SK-N-SH treated with all-trans-retinoic acid at 6 μM for 48 hours (cell line): ENCODE data around the gene MCCD1.

Experiments used
- ATAC-seq: fragments of 200-7000 bp; cut with Tn5 transposase; 3 replicates; pipeline ENCODE4 v1.9.1; 2020; ENCODE audit warnings: mild to moderate bottlenecking, moderate library complexity
- ARNTL ChIP-seq: fragments of 450-650 bp; formaldehyde crosslinking; IDR thresholded peaks from 2 replicates; pipeline ENCODE4 v1.5.0; 2020; ENCODE audit warnings: low read depth, mild to moderate bottlenecking, moderate library complexity, borderline replicate concordance
- CREB5 ChIP-seq: fragments of 250-450 bp; sonication (Bioruptor Pico); IDR thresholded peaks from 2 replicates; pipeline ENCODE4 v1.5.1; 2020; ENCODE audit warnings: low read depth, mild to moderate bottlenecking, moderate library complexity
- CSRNP3 ChIP-seq: fragments of 250-450 bp; sonication (Bioruptor Pico); IDR thresholded peaks from 2 replicates; pipeline ENCODE4 v1.5.1; 2021; ENCODE audit warnings: mild to moderate bottlenecking, moderate library complexity
- ESRRG ChIP-seq: fragments of 250-450 bp; sonication (Bioruptor Pico); IDR thresholded peaks from 2 replicates; pipeline ENCODE4 v1.6.1; 2021; ENCODE audit warnings: mild to moderate bottlenecking
- GLIS3 ChIP-seq: fragments of 250-450 bp; sonication (Bioruptor Pico); IDR thresholded peaks from 2 replicates; pipeline ENCODE4 v1.5.0; 2020; ENCODE audit warnings: mild to moderate bottlenecking, moderate library complexity
- ISL1 ChIP-seq: fragments of 250-450 bp; sonication (Bioruptor Pico); IDR thresholded peaks from 2 replicates; pipeline ENCODE4 v2.1.2; 2022; ENCODE audit warnings: mild to moderate bottlenecking, moderate library complexity
- OSR1 ChIP-seq: fragments of 250-450 bp; sonication (Bioruptor Pico); IDR thresholded peaks from 2 replicates; pipeline ENCODE4 v1.8.0; 2022; ENCODE audit warnings: moderate library complexity, mild to moderate bottlenecking, inconsistent platforms
- POU6F1 ChIP-seq: fragments of 250-450 bp; sonication (Bioruptor Pico); IDR thresholded peaks from 2 replicates; pipeline ENCODE4 v1.8.0; 2021; ENCODE audit warnings: low read depth, mild to moderate bottlenecking, moderate library complexity, borderline replicate concordance
- PPARA ChIP-seq: fragments of 250-450 bp; sonication (Bioruptor Pico); IDR thresholded peaks from 2 replicates; pipeline ENCODE4 v1.5.0; 2020; ENCODE audit warnings: mild to moderate bottlenecking, borderline replicate concordance
- RARB ChIP-seq: fragments of 250-450 bp; sonication (Bioruptor Pico); IDR thresholded peaks from 2 replicates; pipeline ENCODE4 v1.8.0; 2021; ENCODE audit warnings: mild to moderate bottlenecking, moderate library complexity
- SNAI2 ChIP-seq: fragments of 250-450 bp; sonication (Bioruptor Pico); IDR thresholded peaks from 2 replicates; pipeline ENCODE4 v1.5.0; 2020; ENCODE audit warnings: mild to moderate bottlenecking, moderate library complexity
- TCF4 ChIP-seq: fragments of 250-450 bp; sonication (Bioruptor Pico); IDR thresholded peaks from 2 replicates; pipeline ENCODE4 v1.8.0; 2021; ENCODE audit warnings: mild to moderate bottlenecking, moderate library complexity, borderline replicate concordance
- TSHZ2 ChIP-seq: fragments of 250-450 bp; sonication (Bioruptor Pico); IDR thresholded peaks from 2 replicates; pipeline ENCODE4 v1.5.0; 2020; ENCODE audit warnings: mild to moderate bottlenecking, moderate library complexity
- ZC3H10 ChIP-seq: fragments of 250-450 bp; sonication (Bioruptor Pico); IDR thresholded peaks from 2 replicates; pipeline ENCODE4 v1.5.1; 2021; ENCODE audit warnings: mild to moderate bottlenecking, moderate library complexity
- ZFP3 ChIP-seq: fragments of 250-450 bp; sonication (Bioruptor Pico); IDR thresholded peaks from 2 replicates; pipeline ENCODE4 v1.5.0; 2020; ENCODE audit warnings: mild to moderate bottlenecking, moderate library complexity
- ZNF70 ChIP-seq: fragments of 450-650 bp; formaldehyde crosslinking; IDR thresholded peaks from 2 replicates; pipeline ENCODE4 v1.5.0; 2020; ENCODE audit warnings: mild to moderate bottlenecking, moderate library complexity
- ZNF8 ChIP-seq: fragments of 450-650 bp; formaldehyde crosslinking; IDR thresholded peaks from 2 replicates; pipeline ENCODE4 v1.5.0; 2020; ENCODE audit warnings: mild to moderate bottlenecking, moderate library complexity

MCCD1 gene

GRCh38 chr6:31574106-31575061, 45.6 kb downstream of the MCCD1 start:
- ATAC-seq: no peak
- TF ChIP-seq ZNF8 (CRISPR knock-in tag) (no peak), ESRRG (no peak), ZC3H10 (no peak)

- TF ChIP-seq OSR1 (CRISPR knock-in tag) (no peak), ESRRG (no peak), ZNF70 (CRISPR knock-in tag) (no peak)
- ATAC-seq: no peak
These were observed 46.7 kb downstream of the MCCD1 start, which contains the start of gene TNF for GRCh38 chr6:31575335-31575901. TNF (plus strand) TSS chr6:31575565; CDS start chr6:31575742, 177 bp downstream.

- TF ChIP-seq SNAI2 (CRISPR knock-in tag): no peak
- TF ChIP-seq PPARA: no peak
- no peak for TF ChIP-seq ZFP3 (CRISPR knock-in tag)
- TF ChIP-seq CREB5 (CRISPR knock-in tag): no peak
- no peak for TF ChIP-seq TCF4 (CRISPR knock-in tag)
- ATAC-seq: no peak
These were observed 47.4 kb downstream of the MCCD1 start for GRCh38 chr6:31575952-31576685.

GRCh38 chr6:31576897-31577578, 48.3 kb downstream of the MCCD1 start:
- TF ChIP-seq ISL1 (no peak), TSHZ2 (no peak), ZNF8 (CRISPR knock-in tag) (no peak), CREB5 (CRISPR knock-in tag) (no peak), ZFP3 (CRISPR knock-in tag) (no peak), RARB (CRISPR knock-in tag) (no peak)
- no peak for ATAC-seq

- ATAC-seq: no peak
- TF ChIP-seq OSR1 (CRISPR knock-in tag) (no peak), CSRNP3 (CRISPR knock-in tag) (no peak), GLIS3 (CRISPR knock-in tag) (no peak), ZNF8 (CRISPR knock-in tag) (no peak), ARNTL (no peak), POU6F1 (no peak), TSHZ2 (no peak), CREB5 (CRISPR knock-in tag) (no peak), ISL1 (no peak)
These were observed 48.8 kb downstream of the MCCD1 start for GRCh38 chr6:31577579-31577966.
